GM13977 (cell line): ENCODE measurements around the gene KCNH2.

Experiments used
- DNase-seq: peaks from one replicate; pipeline ENCODE4 v3.0.0; 2012; ENCODE audit warnings: low spot score
- CTCF ChIP-seq: IDR thresholded peaks from 2 replicates; pipeline ENCODE4 v1.5.1; 2012; ENCODE audit warnings: mild to moderate bottlenecking, control low read depth; ENCODE audit not compliant: insufficient read depth; ENCODE audit errors: extremely low read depth, missing control alignments
- in situ Hi-C: fragments of 300-500 bp; cut with MboI; formaldehyde crosslinking; loops from one replicate; pipeline ENCODE4 v1.12.0; 2022; ENCODE audit warnings: low sequenced_read_pairs, low pct_unique_long_range_greater_than_20kb, mixed read lengths, inconsistent platforms; ENCODE audit not compliant: unreplicated experiment

Gene KCNH2

GRCh38 chr7:150964593-150965111 is 13.5 kb downstream of the KCNH2 start:
- DNase-seq: no peak
- in situ Hi-C loops: no loop called here
- TF ChIP-seq CTCF: no peak

GRCh38 chr7:150963707-150964559 is 14.2 kb downstream of the KCNH2 start:
- TF ChIP-seq CTCF: no peak
- no peak for DNase-seq
- in situ Hi-C loops: no loop called here

GRCh38 chr7:150962553-150963399 is 15.3 kb downstream of the KCNH2 start:
- in situ Hi-C loops: no loop called here
- TF ChIP-seq CTCF: peak; percentile 95
- DNase-seq: peak; percentile 92

- no peak for DNase-seq
- in situ Hi-C loops: no loop called here
- TF ChIP-seq CTCF: no peak
These were observed 15.9 kb downstream of the KCNH2 start for GRCh38 chr7:150962290-150962552.

GRCh38 chr7:150961510-150962289 is 16.4 kb downstream of the KCNH2 start:
- in situ Hi-C loops: no loop called here
- DNase-seq: no peak
- TF ChIP-seq CTCF: no peak

- in situ Hi-C loops: no loop called here
- no peak for TF ChIP-seq CTCF
- no peak for DNase-seq
These were observed 18.1 kb downstream of the KCNH2 start for GRCh38 chr7:150959739-150960734.
